GM21515 (cell line): ENCODE data around the gene RETREG1.

Experiments used
- ATAC-seq: cut with Tn5 transposase; IDR thresholded peaks from one replicate; pipeline ENCODE4 v1.9.1; 2021; ENCODE audit not compliant: unreplicated experiment

The RETREG1 gene

GRCh38 chr5:16534280-16534679 is 82.5 kb downstream of the RETREG1 start:
- ATAC-seq = no peak

GRCh38 chr5:16531063-16531648 is 85.6 kb downstream of the RETREG1 start:
- no peak for ATAC-seq

GRCh38 chr5:16529306-16529705 is 87.5 kb downstream of the RETREG1 start:
- ATAC-seq = no peak

GRCh38 chr5:16528382-16529110 is 88.3 kb downstream of the RETREG1 start:
- no peak for ATAC-seq

GRCh38 chr5:16525651-16526050 is 91.1 kb downstream of the RETREG1 start:
- no peak for ATAC-seq

- ATAC-seq = no peak
Observed at GRCh38 chr5:16524286-16524685, 92.5 kb downstream of the RETREG1 start.

GRCh38 chr5:16521521-16522483 is 95.0 kb downstream of the RETREG1 start:
- ATAC-seq = no peak

GRCh38 chr5:16520841-16521240 is 96.0 kb downstream of the RETREG1 start:
- ATAC-seq = no peak

GRCh38 chr5:16519435-16519834 is 97.4 kb downstream of the RETREG1 start:
- ATAC-seq = no peak

- ATAC-seq = no peak
Observed at GRCh38 chr5:16518606-16519005, 98.2 kb downstream of the RETREG1 start.

- no peak for ATAC-seq
Observed at GRCh38 chr5:16515532-16515931, 101.3 kb downstream of the RETREG1 start.

GRCh38 chr5:16510098-16510497 is 106.7 kb downstream of the RETREG1 start:
- ATAC-seq = no peak

GRCh38 chr5:16508730-16509531 is 107.9 kb downstream of the RETREG1 start:
- no peak for ATAC-seq

- ATAC-seq = no peak
Observed at GRCh38 chr5:16507716-16508115, 109.1 kb downstream of the RETREG1 start.

- ATAC-seq = no peak
Observed at GRCh38 chr5:16505904-16506303, 110.9 kb downstream of the RETREG1 start.

- ATAC-seq = no peak
Observed at GRCh38 chr5:16505140-16505891, 111.5 kb downstream of the RETREG1 start.

GRCh38 chr5:16504571-16504970 is 112.2 kb downstream of the RETREG1 start:
- no peak for ATAC-seq

GRCh38 chr5:16502866-16503265 is 113.9 kb downstream of the RETREG1 start:
- ATAC-seq = no peak

GRCh38 chr5:16500024-16500423 is 116.8 kb downstream of the RETREG1 start:
- no peak for ATAC-seq

- ATAC-seq = no peak
Observed at GRCh38 chr5:16497546-16497945, 119.3 kb downstream of the RETREG1 start.
